PC-9 (cell line): ENCODE results near the gene KTI12.

Experiments
- CTCF ChIP-seq: fragments of 200-600 bp; sonication (generic); conservative IDR thresholded peaks from 2 replicates; pipeline ENCODE4 v1.6.1; 2017; ENCODE audit warnings: mixed run types, antibody characterized with exemption, mild to moderate bottlenecking, moderate library complexity
- EZH2 ChIP-seq: fragments of 200-600 bp; sonication (generic); IDR thresholded peaks from 2 replicates; pipeline ENCODE4 v1.8.0; 2017; ENCODE audit warnings: antibody characterized with exemption, low read depth

- no peak for TF ChIP-seq CTCF
- no peak for TF ChIP-seq EZH2
Observed at GRCh38 chr1:52022133-52022532, 11.5 kb downstream of the KTI12 start.
